Kidney (tissue), 14 donors: ENCODE measurements around the gene UPB1. TPM values are rescaled to one million over a fixed set of nuclear protein-coding genes. Genes with fewer than 3 reads are reported as not detected.

ENCODE experiments used
- DNase-seq, 5 donors: peaks; one replicate each; pipeline ENCODE4 v3.0.0-alpha.2; 2013 to 2020
- FAIRE-seq: peaks from 2 replicates; lab custom pipeline; 2012; peaks lifted over from hg19 to GRCh38; lab: Jason Lieb, UNC
- H3K27ac ChIP-seq, 2 donors: one replicate each; pipeline ENCODE4 v1.7.0; 2013; ENCODE audit warnings: low read depth in 2 of 2, low read length in 2 of 2, inconsistent platforms in 1 of 2
- H3K27me3 ChIP-seq: one replicate; pipeline ENCODE4 v1.7.1; 2013; ENCODE audit warnings: low read length, inconsistent platforms; ENCODE audit not compliant: control insufficient read depth, insufficient read depth
- H3K36me3 ChIP-seq, 3 donors: one replicate each; pipeline versions ENCODE4 v1.7.0 to v1.7.1; 2013; ENCODE audit warnings: low read length in 3 of 3, control low read depth in 1 of 3, inconsistent platforms in 1 of 3; ENCODE audit not compliant: insufficient read depth in 3 of 3, control insufficient read depth in 2 of 3
- H3K4me1 ChIP-seq, 3 donors: one replicate each; pipeline versions ENCODE4 v1.7.0 to v1.7.1; 2013; ENCODE audit warnings: low read length in 3 of 3, inconsistent platforms in 1 of 3, low read depth in 1 of 3; ENCODE audit not compliant: control insufficient read depth in 2 of 3, insufficient read depth in 2 of 3
- H3K4me3 ChIP-seq, 3 donors: one replicate each; pipeline versions ENCODE4 v1.7.0 to v1.8.1; 2013; ENCODE audit warnings: low read length in 3 of 3, control low read depth in 1 of 3, inconsistent platforms in 1 of 3
- H3K9ac ChIP-seq, 3 donors: one replicate each; pipeline versions ENCODE4 v1.7.0 to v1.7.1; 2013; ENCODE audit warnings: low read length in 3 of 3, control low read depth in 1 of 3, inconsistent platforms in 1 of 3
- H3K9me3 ChIP-seq, 3 donors: one replicate each; pipeline versions ENCODE4 v1.7.0 to v1.7.1; 2013; ENCODE audit warnings: low read length in 3 of 3, control low read depth in 1 of 3, inconsistent platforms in 1 of 3; ENCODE audit not compliant: control insufficient read depth in 2 of 3, insufficient read depth in 1 of 3
- intact Hi-C: fragments of 100-400 bp; cut with DNase I; formaldehyde crosslinking; loops from one replicate; pipeline ENCODE4 v1.11.1; 2022
- polyA plus RNA-seq: library from polyadenylated mRNA; stranded (reverse); fragments of 350-450 nt; fragmentation: Illumina TruSeq; extraction: RNeasy Lipid Tissue Mini Kit (QIAGEN cat#74804); gene quantifications from one replicate; pipeline ENCODE4 v1.2.3, GENCODE V29; 2014; ENCODE audit warnings: low read depth, low replicate concordance; ENCODE audit not compliant: insufficient read depth
- total RNA-seq: library from RNA; stranded (reverse); fragmentation: NEBNext Ultra II Directional; extraction: Animal tissue kit (Norgen Biotek cat#: 25700); gene quantifications from one replicate; pipeline ENCODE4 v1.2.1, GENCODE V29; 2021
- TF ChIP-seq, protein P1 (sequence below): IDR thresholded peaks from 3 replicates; pipeline ENCODE4 v1.5.1; 2012; ENCODE audit warnings: mild to moderate bottlenecking, moderate library complexity, borderline replicate concordance; ENCODE audit not compliant: insufficient read depth; ENCODE audit errors: extremely low read depth
- donor health status: control.
- donor health status: control.
- donor health status: control.
- donor health status: control.
- donor health status: control.
- donor health status: DM: yes; HTN: yes; CAD: no.
- donor health status: Normal renal cell carcinoma (clear cell type).

UPB1 gene
- total and polyA plus RNA-seq, 2 donors from 2014 or later = 1.0 to 64.6 TPM

DNA sequence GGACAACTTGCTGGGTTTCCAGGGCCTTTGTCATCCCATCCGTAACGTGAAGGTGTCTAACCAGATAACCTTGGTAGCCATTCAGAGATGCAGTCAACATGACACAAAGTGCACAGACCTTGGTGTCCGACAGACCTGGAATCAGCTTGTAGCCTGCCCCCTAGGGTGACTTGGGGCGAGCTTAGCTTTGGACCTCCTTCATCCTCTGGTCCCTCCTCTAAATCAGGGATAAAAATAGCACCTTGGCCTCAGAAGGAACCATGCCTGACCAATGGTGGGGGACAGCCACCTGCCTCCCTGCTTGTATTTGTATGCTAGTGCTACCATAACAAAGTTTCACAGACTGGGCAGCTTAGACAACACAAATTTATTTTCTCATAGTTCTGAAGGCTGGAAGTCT is 64.3 kb downstream of the UPB1 start:
- peaks cover 3 to 20% (median 20%) of the 10 kb centered on the region in 3 donors for H3K4me1 ChIP-seq
- FAIRE-seq (no peak), DNase-seq (no peak)
- no peak overlapping the region for H3K9ac ChIP-seq
- no peak overlapping the region for H3K27ac ChIP-seq
- TF ChIP-seq, protein P1, sequence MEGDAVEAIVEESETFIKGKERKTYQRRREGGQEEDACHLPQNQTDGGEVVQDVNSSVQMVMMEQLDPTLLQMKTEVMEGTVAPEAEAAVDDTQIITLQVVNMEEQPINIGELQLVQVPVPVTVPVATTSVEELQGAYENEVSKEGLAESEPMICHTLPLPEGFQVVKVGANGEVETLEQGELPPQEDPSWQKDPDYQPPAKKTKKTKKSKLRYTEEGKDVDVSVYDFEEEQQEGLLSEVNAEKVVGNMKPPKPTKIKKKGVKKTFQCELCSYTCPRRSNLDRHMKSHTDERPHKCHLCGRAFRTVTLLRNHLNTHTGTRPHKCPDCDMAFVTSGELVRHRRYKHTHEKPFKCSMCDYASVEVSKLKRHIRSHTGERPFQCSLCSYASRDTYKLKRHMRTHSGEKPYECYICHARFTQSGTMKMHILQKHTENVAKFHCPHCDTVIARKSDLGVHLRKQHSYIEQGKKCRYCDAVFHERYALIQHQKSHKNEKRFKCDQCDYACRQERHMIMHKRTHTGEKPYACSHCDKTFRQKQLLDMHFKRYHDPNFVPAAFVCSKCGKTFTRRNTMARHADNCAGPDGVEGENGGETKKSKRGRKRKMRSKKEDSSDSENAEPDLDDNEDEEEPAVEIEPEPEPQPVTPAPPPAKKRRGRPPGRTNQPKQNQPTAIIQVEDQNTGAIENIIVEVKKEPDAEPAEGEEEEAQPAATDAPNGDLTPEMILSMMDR = no peak
- H3K36me3 ChIP-seq = peaks cover 7 to 27% (median 23%) of the 10 kb centered on the region in 3 donors
- intact Hi-C loops = no loop called here
- no peaks in the 10 kb centered on the region for H3K27me3 ChIP-seq
- no peak overlapping the region for H3K4me3 ChIP-seq
- no peaks in the 10 kb centered on the region for H3K9me3 ChIP-seq

DNA sequence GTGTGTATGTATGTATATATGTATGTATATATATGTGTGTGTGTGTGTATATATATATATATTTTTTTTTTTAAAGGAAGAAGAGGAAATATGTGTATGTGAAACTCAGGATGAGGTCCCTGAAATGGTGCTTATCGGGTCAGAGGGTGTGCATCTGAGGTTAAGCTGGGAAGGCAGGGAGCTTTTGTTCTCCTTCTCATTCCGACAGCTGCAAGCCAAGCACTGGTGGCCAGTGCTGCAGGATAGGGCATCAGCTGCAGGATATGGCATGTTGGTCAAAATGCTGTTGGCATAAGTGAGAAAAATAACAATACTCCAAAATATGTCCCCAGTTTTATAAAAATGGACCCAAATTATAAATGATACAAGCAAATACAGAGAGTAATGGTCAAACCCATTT is 68.1 kb downstream of the UPB1 start:
- Histone ChIP-seq H3K9ac (no peak overlapping the region), H3K36me3 (peaks cover 6 to 18% (median 16%) of the 10 kb centered on the region in 3 donors), H3K9me3 (no peaks in the 10 kb centered on the region), H3K27ac (no peak overlapping the region), H3K4me3 (no peak overlapping the region), H3K27me3 (no peaks in the 10 kb centered on the region), H3K4me1 (peaks cover 0 to 27% (median 19%) of the 10 kb centered on the region in 3 donors)
- intact Hi-C loops = no loop called here
- FAIRE-seq (no peak), DNase-seq (no peak)
- TF ChIP-seq, protein P1 = no peak

DNA sequence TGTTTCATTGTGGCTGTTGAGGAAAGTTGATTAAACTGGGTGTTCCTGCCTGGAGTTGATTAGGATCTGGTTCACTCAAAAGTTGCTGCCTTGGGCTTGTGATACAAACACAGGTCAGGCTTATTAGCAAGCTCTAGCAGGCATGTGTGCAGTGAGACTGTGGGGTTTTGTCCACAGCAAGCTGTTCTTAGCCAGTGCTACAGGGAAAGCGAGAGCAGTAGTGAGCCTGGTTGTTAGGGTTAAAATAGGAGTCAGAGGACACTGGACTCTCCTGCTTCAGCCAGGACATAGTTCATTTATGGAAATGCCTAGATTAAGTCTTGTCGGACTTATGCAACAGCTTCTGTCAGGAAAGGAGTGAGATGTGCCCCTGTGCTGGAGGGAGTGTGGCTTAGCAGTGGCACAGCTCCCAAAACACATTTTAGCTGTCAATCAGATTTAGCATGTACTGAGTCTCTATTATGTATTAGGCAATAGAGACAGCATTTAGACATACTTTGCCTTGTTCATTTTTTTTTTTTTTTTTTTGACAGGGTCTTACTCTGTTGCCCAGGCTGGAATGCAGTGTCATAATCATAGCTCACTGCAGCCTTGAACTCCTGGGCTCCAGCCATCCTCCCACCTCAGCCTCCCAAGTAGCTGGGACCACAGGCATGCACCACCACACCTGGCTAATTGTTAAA is 69.4 kb downstream of the UPB1 start:
- intact Hi-C loops = no loop called here
- TF ChIP-seq, protein P1 = no peak
- Histone ChIP-seq H3K4me1 (peaks cover 0 to 27% (median 19%) of the 10 kb centered on the region in 3 donors), H3K27me3 (no peaks in the 10 kb centered on the region), H3K27ac (peak overlapping the region in 1 of 2 donors; percentile 1), H3K9ac (no peak overlapping the region), H3K9me3 (no peaks in the 10 kb centered on the region), H3K36me3 (peaks cover 9 to 13% (median 13%) of the 10 kb centered on the region in 3 donors), H3K4me3 (no peak overlapping the region)
- FAIRE-seq (no peak), DNase-seq (no peak)

DNA sequence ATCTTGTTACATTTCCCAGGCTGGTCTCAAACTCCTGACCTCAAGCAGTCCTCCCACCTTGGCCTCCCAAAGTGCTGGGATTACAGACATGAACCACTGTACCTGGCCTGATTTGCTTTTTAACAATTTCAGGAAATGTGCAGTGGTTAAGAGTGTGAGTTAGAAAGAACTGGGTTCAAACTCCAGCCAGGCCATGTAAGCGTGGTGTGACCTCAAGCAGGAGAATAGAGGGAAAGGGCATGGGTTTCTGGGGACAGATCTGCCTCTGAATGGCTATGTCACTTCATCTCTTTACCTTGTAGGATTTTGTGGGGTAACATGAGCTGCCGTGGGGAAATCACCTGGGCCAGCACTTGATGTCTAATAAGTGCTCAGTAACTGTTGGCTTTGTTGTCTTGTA is 69.9 kb downstream of the UPB1 start:
- intact Hi-C loops = no loop called here
- DNase-seq = no peak
- no peak overlapping the region for H3K27ac ChIP-seq
- no peak overlapping the region for H3K4me3 ChIP-seq
- H3K36me3 ChIP-seq = peaks cover 9 to 17% (median 13%) of the 10 kb centered on the region in 3 donors
- no peaks in the 10 kb centered on the region for H3K27me3 ChIP-seq
- TF ChIP-seq, protein P1 = no peak
- FAIRE-seq = no peak
- H3K9ac ChIP-seq = no peak overlapping the region
- peaks cover 0 to 27% (median 19%) of the 10 kb centered on the region in 3 donors for H3K4me1 ChIP-seq
- no peaks in the 10 kb centered on the region for H3K9me3 ChIP-seq
